Upper lobe of right lung (tissue), 1 donor: ENCODE data around the gene ADAM30. TPM values are rescaled to one million over a fixed set of nuclear protein-coding genes. Genes with fewer than 3 reads are reported as not detected.

Source experiments
- ATAC-seq: fragments of 200-7000 bp; cut with Tn5 transposase; one replicate; pipeline ENCODE4 v1.9.1; 2020; ENCODE audit warnings: mild to moderate bottlenecking, moderate library complexity
- DNase-seq: peaks from one replicate; pipeline ENCODE4 v3.0.0-alpha.2; 2020
- H3K27ac ChIP-seq: fragments of 200-600 bp; one replicate; pipeline ENCODE4 v1.8.0; 2022
- H3K27me3 ChIP-seq: fragments of 200-600 bp; one replicate; pipeline ENCODE4 v1.8.0; 2022; ENCODE audit warnings: mild to moderate bottlenecking
- H3K36me3 ChIP-seq: fragments of 200-600 bp; one replicate; pipeline ENCODE4 v1.8.0; 2022
- H3K4me1 ChIP-seq: fragments of 200-600 bp; one replicate; pipeline ENCODE4 v1.8.0; 2022
- H3K4me3 ChIP-seq: fragments of 200-600 bp; one replicate; pipeline ENCODE4 v1.8.0; 2022; ENCODE audit warnings: mild to moderate bottlenecking
- H3K9me3 ChIP-seq: fragments of 200-600 bp; one replicate; pipeline ENCODE4 v1.8.0; 2022
- CTCF ChIP-seq: fragments of 200-600 bp; IDR thresholded peaks from one replicate; pipeline ENCODE4 v1.8.0; 2022; ENCODE audit warnings: antibody characterized with exemption
- intact Hi-C: fragments of 100-400 bp; cut with DNase I; formaldehyde crosslinking; loops from one replicate; pipeline ENCODE4 v1.11.0; 2022
- total RNA-seq: library from RNA; stranded (reverse); fragmentation: NEBNext Ultra II Directional; extraction: Animal tissue kit (Norgen Biotek cat#: 25700); gene quantifications from one replicate; pipeline ENCODE4 v1.2.1, GENCODE V29; 2021
- donor health status: DM: no; HTN: yes; CAD: no; lungs with severe emphysema.

The ADAM30 gene
- total RNA-seq, 1 donor from 2014 or later: not detected

- no peaks in the 10 kb centered on the region for H3K36me3 ChIP-seq
- DNase-seq (peak; percentile 85), ATAC-seq (peak; percentile 96)
- H3K4me1 ChIP-seq: peaks cover 7% of the 10 kb centered on the region
- TF ChIP-seq CTCF: peak; percentile 89
- intact Hi-C loops: no loop called here
- H3K27me3 ChIP-seq: no peaks in the 10 kb centered on the region
- H3K9me3 ChIP-seq: no peaks in the 10 kb centered on the region
- H3K27ac ChIP-seq: no peak overlapping the region
- H3K4me3 ChIP-seq: peak overlapping the region; percentile 25
Observed at GRCh38 chr1:119870917-119871596, 25.3 kb downstream of the ADAM30 start.

- Histone ChIP-seq H3K27me3 (no peaks in the 10 kb centered on the region), H3K27ac (no peak overlapping the region), H3K9me3 (no peaks in the 10 kb centered on the region), H3K4me1 (peaks cover 7% of the 10 kb centered on the region), H3K36me3 (no peaks in the 10 kb centered on the region), H3K4me3 (no peak overlapping the region)
- intact Hi-C loops: no loop called here
- no peak for ATAC-seq
- DNase-seq: no peak
- TF ChIP-seq CTCF: no peak
Observed at GRCh38 chr1:119869995-119870394, 26.3 kb downstream of the ADAM30 start.

GRCh38 chr1:119868176-119868575 lies 28.1 kb downstream of the ADAM30 start:
- H3K9me3 ChIP-seq: no peaks in the 10 kb centered on the region
- no peak for DNase-seq
- H3K4me3 ChIP-seq: no peak overlapping the region
- no peaks in the 10 kb centered on the region for H3K27me3 ChIP-seq
- peaks cover under 1% of the 10 kb centered on the region for H3K4me1 ChIP-seq
- intact Hi-C loops: no loop called here
- TF ChIP-seq CTCF: no peak
- no peak overlapping the region for H3K27ac ChIP-seq
- ATAC-seq: no peak
- H3K36me3 ChIP-seq: no peaks in the 10 kb centered on the region

- no peak for DNase-seq
- no peaks in the 10 kb centered on the region for H3K4me1 ChIP-seq
- intact Hi-C loops: no loop called here
- no peaks in the 10 kb centered on the region for H3K27me3 ChIP-seq
- no peaks in the 10 kb centered on the region for H3K36me3 ChIP-seq
- H3K9me3 ChIP-seq: no peaks in the 10 kb centered on the region
- ATAC-seq: no peak
- no peak overlapping the region for H3K27ac ChIP-seq
- no peak overlapping the region for H3K4me3 ChIP-seq
- no peak for TF ChIP-seq CTCF
Observed at GRCh38 chr1:119866451-119866850, 29.9 kb downstream of the ADAM30 start.

GRCh38 chr1:119865627-119866026 lies 30.7 kb downstream of the ADAM30 start:
- no peaks in the 10 kb centered on the region for H3K4me1 ChIP-seq
- H3K36me3 ChIP-seq: no peaks in the 10 kb centered on the region
- intact Hi-C loops: no loop called here
- H3K9me3 ChIP-seq: no peaks in the 10 kb centered on the region
- DNase-seq (no peak), ATAC-seq (no peak)
- H3K27me3 ChIP-seq: no peaks in the 10 kb centered on the region
- no peak for TF ChIP-seq CTCF
- H3K27ac ChIP-seq: no peak overlapping the region
- no peak overlapping the region for H3K4me3 ChIP-seq

GRCh38 chr1:119862276-119862675 lies 34.0 kb downstream of the ADAM30 start:
- no peak overlapping the region for H3K27ac ChIP-seq
- ATAC-seq (no peak), DNase-seq (no peak)
- no peak overlapping the region for H3K4me3 ChIP-seq
- intact Hi-C loops: no loop called here
- H3K36me3 ChIP-seq: no peaks in the 10 kb centered on the region
- no peak for TF ChIP-seq CTCF
- no peaks in the 10 kb centered on the region for H3K27me3 ChIP-seq
- no peaks in the 10 kb centered on the region for H3K9me3 ChIP-seq
- H3K4me1 ChIP-seq: no peaks in the 10 kb centered on the region
